GM21717 (cell line): ENCODE measurements around the gene LSAMP.

Experiments used
- ATAC-seq: cut with Tn5 transposase; IDR thresholded peaks from one replicate; pipeline ENCODE4 v1.9.1; 2021; ENCODE audit warnings: mild to moderate bottlenecking, moderate library complexity; ENCODE audit not compliant: unreplicated experiment

The LSAMP gene

DNA sequence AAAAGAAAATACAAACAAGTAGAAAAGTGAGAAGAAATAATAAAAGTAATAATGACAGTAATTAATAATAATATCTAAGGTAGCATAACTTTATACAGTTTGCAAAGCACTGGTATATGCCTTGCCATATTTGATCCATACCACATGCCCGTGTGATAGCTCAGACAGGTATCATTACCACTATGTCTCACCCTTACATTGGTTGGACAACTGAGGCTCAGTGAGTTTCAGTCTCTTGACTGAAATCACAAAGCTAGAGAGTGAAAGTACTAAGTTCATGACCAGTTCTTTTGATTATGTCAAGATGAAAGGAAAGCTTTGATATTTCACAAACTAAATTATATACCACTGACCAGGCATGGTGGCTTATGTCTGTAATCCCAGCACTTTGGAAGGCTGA, 413.1 kb downstream of the LSAMP start:
- no peak for ATAC-seq

DNA sequence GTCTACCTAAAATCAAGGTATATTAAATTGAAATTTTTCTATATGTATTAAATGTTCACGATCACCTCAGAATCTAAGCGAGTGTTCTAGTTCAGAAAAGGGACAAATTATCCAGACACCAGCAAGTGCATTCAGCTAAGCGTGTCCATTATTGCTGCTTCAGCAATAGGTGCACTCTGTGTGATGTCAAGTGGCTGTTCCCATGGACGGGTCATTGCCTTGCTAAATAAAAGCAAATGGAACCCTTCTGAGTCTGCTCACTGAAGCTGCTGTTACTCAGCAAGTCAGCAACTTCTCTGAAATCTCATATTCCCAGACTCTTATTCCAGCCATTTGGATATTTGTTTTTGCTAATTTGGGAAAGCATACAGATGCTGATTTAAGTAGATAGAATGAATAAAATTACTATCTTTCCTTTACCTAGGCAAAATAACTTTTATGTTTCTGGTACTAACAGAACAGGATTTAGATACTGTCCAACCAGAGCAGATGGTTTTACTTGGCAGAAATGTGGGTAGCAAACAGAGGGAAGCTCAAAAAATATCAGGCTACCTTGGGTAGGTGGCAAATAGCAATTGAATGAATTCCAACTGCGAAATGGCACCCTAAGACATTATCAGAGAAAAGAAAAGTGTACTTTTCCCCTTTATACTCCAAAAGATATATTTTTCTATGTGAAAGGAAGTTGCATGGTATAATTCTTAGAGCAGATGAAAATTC, 415.0 kb downstream of the LSAMP start:
- ATAC-seq, result no peak

DNA sequence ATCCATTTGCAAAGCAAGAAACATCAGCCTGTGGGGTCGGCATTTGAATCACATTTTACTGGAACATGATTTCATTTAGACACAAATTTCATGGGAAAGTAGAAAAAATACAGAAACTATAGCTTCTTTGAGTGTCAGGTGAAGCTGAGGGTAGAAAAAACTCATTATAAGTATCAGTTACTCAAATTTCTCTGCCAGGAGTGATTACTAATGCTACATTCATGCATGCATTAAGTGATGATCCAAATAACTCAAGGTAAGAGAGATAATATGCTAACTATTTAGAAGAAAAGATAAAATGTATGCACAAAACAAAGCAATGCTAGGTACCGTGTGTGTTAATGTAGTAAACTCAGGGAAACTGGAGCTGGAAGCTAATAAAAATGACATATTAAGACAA, 416.0 kb downstream of the LSAMP start:
- ATAC-seq, result no peak

DNA sequence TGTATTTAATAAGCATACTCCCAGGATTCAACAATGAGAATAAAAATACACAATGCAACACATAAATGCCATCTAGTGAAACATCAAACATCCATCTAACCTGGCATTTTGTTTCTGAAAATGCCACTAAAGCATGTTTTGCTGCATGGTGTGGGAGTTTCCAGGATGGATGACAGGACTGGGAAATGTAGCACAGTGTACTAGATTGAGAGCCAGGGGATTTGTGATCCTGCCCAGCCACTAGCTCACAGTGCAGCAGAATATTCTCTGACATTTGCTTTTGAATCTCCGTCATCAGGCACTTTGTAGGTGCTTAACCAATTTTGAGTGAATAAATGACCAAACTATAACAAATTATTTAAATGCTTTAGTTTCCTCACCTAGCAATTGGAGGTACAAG, 417.1 kb downstream of the LSAMP start:
- ATAC-seq, result no peak

DNA sequence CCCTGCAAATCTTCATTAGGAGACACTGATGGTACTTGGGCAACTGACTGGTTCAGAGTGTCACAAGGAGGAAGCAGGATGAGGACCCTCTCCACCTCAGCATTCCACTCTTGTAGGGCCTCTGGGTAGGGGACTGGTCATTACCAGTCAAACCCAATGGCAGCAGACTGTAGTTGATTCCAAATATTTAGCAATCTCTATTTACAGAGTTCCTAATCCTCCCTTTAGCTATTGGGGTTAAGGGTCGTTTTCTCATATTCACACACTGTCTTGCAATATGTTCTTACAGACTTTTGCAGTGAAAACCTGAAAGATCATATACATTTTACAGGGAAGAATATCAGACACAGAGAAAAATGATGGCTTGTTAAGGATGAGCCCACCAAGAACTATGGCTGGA, 424.3 kb downstream of the LSAMP start:
- no peak for ATAC-seq

DNA sequence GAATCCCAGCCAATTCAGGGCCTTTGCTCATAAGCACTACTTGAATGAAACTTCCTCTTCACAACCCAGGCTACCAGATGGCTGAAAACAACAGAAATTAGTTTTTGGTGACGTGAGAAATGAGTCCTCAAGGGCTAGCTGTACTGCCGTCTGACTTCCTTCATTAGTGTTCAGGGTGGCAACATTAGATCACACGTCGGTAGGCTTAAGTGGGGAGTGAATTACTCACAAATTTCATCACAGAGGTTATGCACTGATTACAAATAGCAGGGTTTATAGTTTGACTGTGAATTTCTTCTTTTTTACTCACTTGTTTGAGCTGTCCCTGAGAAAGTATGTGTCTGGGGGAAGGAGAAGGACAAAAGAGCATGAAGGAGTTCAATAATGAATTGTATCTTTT, 424.8 kb downstream of the LSAMP start:
- peak; percentile 96 for ATAC-seq

DNA sequence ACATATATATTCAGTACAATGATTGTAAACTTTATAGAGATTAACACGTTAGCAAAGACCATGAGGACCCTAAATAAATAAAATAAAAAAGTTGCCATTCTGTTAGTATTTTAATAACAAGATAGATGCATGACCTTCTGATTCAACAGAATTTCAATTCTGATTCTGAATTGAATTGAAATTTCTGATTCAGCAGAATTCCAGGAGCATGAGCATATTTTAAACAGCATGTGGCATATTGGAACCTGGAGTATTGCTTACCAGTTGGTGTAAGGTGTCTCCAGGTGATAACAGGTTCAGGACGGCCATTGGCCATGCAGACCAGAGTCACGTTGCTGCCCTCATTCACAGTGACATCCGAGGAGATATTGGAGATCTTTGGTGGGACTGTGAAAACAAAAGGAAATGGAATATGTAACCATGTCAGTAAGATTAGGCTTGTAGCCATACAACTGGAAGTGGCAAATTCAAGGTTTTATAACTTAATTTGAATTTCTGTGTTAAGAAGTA, 426.0 kb downstream of the LSAMP start:
- ATAC-seq, result no peak

DNA sequence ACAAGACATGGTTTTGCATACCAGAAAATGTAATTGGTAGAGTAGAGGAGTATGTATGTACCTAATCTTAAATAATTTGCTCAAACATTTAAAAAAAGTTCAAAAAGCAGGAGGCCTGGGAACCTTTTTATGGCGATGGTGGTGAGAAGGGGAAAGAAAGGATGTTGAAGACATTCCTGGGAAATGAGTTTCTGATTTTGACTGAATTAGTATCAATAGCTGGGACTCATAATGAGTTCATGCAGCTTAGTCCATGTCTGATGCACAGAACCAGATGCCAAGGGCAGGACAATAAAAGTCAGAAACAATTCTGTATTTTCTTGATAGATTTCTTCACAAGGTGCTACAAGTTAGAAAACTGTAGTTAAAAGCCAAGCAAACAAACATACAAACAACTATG, 426.6 kb downstream of the LSAMP start:
- ATAC-seq, result no peak

DNA sequence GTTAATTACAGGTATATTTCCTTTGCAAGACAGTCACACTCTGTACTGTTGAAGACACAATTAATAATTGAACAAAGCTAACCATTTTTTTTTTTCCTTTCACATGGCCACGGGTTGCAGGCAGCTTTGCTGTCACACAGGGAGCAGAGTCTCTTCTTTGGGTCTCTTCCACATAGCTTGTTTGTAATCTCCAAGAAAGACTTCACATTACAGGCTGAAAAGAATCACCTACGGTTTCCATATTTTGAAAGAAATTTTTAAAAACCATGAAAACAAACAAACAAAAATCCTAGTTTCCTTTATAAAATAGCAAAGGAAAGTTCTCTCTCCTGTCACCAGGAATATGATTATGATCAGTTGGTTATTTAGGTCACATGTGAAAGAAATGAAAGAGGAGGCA, 429.4 kb downstream of the LSAMP start:
- no peak for ATAC-seq

DNA sequence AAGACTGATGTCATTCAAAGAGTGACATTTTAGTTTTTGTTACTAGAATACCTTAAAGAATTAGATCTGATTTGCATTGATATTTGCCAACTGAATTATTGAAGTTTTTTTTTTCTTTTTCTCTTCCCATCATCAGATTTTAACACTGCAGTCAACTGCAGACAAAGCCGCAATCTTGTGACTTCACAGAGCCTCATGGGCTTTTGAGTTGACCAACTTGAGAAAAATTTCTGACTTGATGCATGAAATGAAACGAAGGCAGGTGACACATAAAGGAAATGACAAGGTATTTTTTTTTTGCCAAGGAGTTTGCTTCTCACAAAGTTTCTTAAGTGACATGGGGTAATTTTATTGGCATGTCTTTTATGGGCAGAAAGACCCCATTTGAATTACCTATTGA, 438.3 kb downstream of the LSAMP start:
- ATAC-seq, result no peak

DNA sequence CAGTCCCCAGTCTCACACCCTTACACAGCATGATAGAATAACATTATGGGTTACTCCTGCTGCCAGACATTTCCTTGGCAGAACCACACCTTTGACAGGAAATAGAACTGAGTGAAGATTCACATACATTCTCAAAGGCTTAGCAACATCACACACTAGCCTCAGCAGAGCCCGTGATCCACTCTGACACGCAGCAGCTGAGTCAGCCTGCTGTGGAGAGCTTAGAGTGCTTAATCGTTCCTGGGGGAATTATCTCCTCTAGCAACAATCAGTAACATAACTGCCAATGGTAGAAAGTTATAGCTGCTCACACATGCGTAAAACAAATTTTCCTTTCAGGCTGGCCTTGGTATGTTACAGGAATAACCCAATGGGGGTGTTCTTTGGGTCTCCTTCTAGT, 439.9 kb downstream of the LSAMP start:
- ATAC-seq, result no peak

DNA sequence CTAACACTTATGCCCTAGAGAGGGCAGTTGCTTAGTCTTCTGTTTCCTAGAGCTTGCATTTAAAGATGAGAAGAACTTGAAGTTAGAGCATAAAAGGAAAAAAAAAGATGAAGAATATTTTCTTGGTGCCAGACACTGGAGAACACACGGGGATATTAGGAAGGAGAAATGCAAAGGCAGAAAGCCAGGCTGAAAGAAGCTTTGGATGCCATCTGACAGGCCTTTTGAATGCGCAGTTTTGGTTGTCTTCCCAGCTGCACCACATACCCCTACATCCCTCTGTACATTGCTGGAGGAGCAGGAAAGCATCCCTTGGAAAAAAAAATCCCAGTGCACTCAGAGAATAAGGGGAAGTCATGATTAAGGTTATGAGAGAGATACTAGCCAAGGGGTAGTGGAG, 443.1 kb downstream of the LSAMP start:
- no peak for ATAC-seq

DNA sequence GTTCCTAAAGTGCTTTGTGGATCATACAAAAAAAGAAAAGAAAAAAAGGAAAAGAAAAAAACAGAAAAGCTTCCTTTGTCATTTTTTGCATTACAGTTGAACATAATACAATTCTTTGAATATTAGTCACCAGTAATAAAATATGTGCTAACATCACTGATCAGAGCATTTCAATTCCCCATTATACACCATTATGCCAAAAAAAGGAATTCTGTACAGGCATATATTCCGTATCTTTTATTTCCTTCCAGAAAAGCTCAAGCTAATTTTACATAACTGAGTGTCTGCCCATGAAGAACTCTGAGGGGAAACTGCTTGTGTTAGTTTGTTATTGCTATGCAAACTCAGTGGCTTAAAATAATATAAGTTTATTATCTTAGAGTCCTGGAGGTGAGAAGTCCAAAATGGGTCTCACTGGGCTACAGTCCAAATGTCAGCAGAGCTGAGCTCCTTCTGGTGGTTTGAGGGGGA, 444.1 kb downstream of the LSAMP start:
- ATAC-seq, result no peak

DNA sequence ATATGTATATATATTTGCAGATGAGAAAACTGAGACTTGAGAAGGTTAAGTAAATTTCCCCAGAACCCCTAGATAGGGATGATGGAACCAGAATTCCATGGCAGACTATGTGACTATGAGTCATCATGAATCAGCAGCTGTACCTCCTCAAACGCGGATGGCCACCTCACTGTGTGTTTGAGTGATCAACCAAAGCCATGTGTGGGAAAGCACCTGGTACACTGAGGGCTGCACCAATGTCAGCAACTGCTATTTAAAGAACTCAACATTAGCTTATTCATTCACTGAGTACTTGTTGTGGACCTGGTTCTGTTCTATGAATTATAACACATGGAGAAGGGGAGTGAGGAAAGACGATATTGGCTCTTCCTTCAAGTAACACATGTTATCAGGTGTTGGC, 445.0 kb downstream of the LSAMP start:
- peak; percentile 92 for ATAC-seq

DNA sequence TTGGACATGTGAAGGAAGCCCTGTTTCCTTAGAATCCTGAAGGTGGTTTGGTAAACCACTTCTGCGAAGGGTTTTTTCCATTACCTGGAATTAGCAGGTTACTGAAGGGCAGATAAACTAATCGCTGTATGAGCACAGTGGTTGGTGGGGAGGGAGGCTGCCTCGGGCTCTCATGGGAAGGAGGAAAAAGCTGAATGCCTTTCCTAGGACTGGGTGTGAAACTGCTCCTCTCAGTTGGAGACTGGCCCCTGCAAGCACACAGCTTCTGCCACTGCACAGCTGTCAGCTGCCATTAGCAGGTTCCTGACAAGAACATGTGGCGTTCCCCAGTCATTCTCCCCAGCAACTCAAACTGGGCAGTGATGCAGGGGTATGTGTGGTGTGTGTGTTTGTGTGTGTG, 445.7 kb downstream of the LSAMP start:
- ATAC-seq, result no peak

DNA sequence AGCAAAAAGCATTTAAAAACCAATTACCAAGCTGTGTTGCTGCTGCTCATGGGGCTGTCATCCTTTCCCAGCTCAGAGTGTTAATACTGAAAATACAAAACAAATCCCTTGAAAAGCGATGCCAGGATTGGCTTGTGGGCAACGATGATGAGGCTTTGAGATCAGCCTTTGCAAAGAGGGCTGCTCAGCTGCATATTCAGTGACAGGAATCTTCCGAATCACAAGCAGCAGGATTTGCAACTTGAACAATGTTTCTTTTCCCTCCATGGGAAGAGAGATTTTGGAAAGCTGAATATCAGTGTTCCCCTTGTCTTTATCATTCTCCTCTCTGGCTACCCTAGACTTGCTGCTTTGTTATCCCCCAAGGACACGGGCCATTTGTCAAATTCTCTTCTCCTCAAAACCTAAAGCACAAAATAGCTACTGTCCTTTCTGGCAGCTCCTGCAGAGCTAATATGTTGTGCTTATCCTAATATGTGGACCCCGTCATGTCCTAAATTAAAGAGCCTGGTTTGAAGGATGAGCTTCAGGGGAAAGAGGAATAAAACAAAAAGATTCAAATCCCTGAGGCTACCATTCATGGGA, 446.2 kb downstream of the LSAMP start:
- no peak for ATAC-seq

DNA sequence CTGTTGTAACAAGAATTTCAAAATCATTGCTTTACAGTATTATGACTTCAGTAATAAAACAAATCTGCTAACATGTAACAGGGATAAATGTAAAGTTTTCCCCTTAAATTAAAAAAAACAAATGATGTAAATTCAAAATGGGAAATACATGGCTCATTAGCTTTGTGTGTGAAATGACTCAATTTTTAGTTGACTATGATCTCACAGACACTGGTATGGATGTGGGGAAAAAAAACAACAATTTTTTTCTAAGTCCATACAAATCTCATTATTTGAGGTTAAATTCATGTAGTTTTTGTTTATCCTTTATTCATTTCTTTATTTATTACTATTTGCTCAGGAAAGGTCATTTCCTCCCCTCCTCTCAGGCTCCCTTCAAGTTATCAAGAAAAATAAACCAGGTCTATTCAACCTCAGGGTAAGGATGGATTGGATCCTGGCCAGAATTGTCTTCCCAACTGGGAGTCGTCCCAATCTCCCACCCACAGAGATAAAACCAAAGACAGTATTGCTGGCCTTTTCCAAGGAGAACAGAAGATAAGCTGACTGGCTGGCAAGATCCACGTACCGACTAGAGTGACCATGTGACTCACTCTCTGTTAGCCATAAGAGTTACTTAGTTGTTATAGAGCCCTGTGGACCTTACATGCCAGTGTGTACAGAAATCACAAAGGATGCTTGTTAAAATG, 448.7 kb downstream of the LSAMP start:
- no peak for ATAC-seq

DNA sequence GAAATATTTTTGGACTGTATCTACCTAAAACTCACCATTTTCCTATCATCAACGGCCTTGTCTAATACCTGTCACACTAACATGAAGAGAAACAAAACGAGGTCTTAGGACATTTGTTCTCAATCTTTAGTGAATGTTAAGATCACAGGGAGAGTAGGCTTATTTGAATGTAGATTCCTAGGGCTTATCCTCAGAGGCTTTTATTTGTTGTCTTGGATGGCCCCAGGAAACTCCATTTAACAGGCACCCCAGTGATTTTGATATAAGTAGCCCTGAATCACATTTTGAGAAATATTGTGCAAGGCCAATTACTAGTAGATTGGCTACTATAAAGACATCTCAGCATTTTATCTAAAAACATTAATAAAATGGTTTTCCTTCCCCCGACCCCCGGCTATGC, 454.6 kb downstream of the LSAMP start:
- ATAC-seq, result no peak

DNA sequence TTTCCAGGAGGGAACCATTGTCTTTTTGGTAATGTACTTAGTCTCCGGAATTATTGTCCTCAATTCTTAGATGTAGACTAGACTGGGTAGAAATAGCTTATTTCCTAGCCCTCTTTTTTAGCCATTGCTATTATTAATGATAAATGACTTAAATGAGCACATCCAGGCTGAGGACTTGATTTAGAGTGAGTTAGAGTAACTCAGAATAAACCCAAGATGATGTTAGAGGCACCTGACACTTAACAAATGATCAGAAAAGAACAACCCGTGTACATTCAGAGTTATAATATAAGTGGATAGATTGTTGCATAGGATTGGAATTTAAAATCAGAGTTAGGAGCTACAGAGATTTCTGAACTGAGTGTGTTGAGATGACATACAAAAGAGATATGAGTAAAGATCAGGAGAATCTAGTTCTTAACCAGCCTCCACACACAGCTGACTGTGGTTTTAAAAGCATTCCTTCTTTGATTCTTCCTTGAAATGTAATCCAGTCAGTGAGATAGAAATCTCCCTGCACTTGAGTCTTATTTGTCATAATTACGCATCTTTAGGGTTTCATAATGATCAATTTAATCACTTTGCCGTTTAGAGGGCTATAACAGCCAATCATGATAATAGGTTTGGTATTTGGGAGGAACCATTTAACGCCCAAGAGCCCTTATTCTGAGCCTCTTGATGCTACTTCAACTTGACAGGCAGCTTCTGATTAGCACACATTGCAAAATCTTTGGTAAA, 455.4 kb downstream of the LSAMP start:
- ATAC-seq, result no peak

DNA sequence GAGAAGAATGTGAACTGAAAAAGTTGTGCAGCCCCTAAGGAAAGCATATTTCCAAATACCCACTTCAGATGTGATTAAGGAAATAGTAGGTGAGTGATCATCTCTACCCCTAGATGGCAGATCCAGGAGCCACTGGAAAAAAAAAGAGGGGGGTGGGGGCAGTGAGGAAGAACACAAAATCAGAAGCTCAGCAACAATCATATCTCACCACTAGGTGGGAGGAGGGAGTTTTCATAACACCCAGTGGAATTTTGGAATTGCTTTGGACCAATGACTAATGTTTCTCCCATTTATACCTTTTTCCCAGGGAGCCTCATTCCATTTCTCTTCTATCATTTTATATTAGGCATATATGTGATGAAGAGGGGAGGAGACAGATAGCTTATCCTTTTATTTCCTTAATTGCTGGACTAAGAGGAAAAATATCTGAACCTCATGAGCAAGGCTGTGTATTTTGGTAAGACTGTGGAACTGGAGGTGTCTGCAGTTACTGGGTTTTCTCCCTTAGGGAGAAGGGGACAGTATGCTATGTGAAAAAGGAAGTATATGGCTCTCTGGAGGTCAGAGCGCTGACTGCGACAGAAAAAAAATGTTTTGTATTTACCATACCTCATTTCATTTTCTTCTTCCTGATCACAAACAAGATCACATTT, 458.6 kb downstream of the LSAMP start:
- ATAC-seq, result no peak

DNA sequence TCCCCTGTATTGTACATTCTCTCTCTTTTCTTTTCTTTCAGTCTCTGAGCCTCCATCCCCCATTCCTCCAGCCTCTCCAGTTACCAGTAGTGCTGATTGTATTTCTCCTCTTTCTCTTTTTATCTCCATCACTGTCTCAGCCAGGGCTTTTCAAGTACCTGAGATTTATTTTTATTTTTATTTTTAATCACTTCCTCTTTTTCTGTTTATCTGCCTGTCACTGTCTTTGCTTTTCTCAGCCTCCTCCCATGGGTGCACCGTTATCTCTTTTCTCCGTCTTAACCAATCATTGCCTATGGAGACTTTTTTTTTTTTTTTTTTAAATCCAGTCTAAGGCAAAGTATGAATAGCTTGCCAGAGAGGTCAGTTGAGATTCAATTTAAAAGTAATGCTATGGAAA, 462.7 kb downstream of the LSAMP start:
- ATAC-seq, result peak; percentile 42
